Caco-2 (cell line): ENCODE data around the gene SKAP1. TPM values are rescaled to one million over a fixed set of nuclear protein-coding genes. Genes with fewer than 3 reads are reported as not detected.

Source experiments
- BruUV-seq: library from RNA; stranded (reverse); fragments of 400-500 nt; replicated peaks from 2 replicates; lab custom pipeline; 2021; lab: Mats Ljungman, UMichigan
- CTCF ChIA-PET: fragments of 300-600 bp; sonication (Branson Sonifier 250); formaldehyde crosslinking; loops from one replicate; lab custom pipeline; 2022; ENCODE audit warnings: antibody characterized with exemption; lab: Charles Lee
- POLR2A ChIA-PET: fragments of 300-600 bp; sonication (Branson Sonifier 250); formaldehyde crosslinking; loops from one replicate; lab custom pipeline; 2022; ENCODE audit warnings: antibody characterized with exemption; lab: Charles Lee
- DNase-seq, 2 experiments: peaks; one replicate each; pipeline versions ENCODE4 v3.0.0 to v3.0.0-alpha.2; 2020 to 2022
- H3K27me3 ChIP-seq: replicated peaks from 2 replicates; pipeline ENCODE4 v1.6.0; 2011; ENCODE audit warnings: low read length; ENCODE audit not compliant: control insufficient read depth, insufficient read depth
- H3K36me3 ChIP-seq: 2 replicates; pipeline ENCODE4 v1.5.1; 2011; ENCODE audit warnings: low read length; ENCODE audit not compliant: control insufficient read depth, insufficient read depth
- H3K4me1 ChIP-seq: fragments of 250-450 bp; sonication (Bioruptor Pico); 2 replicates; pipeline ENCODE4 v1.5.1; 2020; ENCODE audit warnings: mild to moderate bottlenecking
- H3K4me3 ChIP-seq: 2 replicates; pipeline ENCODE4 v1.5.1; 2011; ENCODE audit warnings: low read depth, mild to moderate bottlenecking, control low read depth, low read length
- H3K9me3 ChIP-seq: fragments of 250-450 bp; sonication (Bioruptor Pico); 2 replicates; pipeline ENCODE4 v1.5.1; 2020; ENCODE audit warnings: mild to moderate bottlenecking, moderate library complexity
- H3K27ac Mint-ChIP-seq: one replicate; pipeline ENCODE4 v1.8.0; 2022; ENCODE audit warnings: mixed read lengths; ENCODE audit not compliant: unreplicated experiment
- H3K27me3 Mint-ChIP-seq: one replicate; pipeline ENCODE4 v1.8.0; 2022; ENCODE audit warnings: mixed read lengths; ENCODE audit not compliant: insufficient read depth, unreplicated experiment
- H3K36me3 Mint-ChIP-seq: one replicate; pipeline ENCODE4 v1.8.0; 2022; ENCODE audit warnings: mild to moderate bottlenecking, mixed read lengths; ENCODE audit not compliant: insufficient read depth, unreplicated experiment
- H3K4me1 Mint-ChIP-seq: one replicate; pipeline ENCODE4 v1.8.0; 2022; ENCODE audit warnings: low read depth, mixed read lengths; ENCODE audit not compliant: unreplicated experiment
- H3K4me3 Mint-ChIP-seq: one replicate; pipeline ENCODE4 v1.8.0; 2022; ENCODE audit warnings: mild to moderate bottlenecking, moderate library complexity, mixed read lengths; ENCODE audit not compliant: unreplicated experiment
- H3K9me3 Mint-ChIP-seq: one replicate; pipeline ENCODE4 v1.8.0; 2022; ENCODE audit warnings: mixed read lengths; ENCODE audit not compliant: unreplicated experiment
- intact Hi-C: fragments of 100-400 bp; cut with micrococcal nuclease; formaldehyde crosslinking; loops from one replicate; pipeline ENCODE4 v1.10.0; 2022; ENCODE audit not compliant: unreplicated experiment
- total RNA-seq: library from RNA; stranded (reverse); gene quantifications from 2 replicates; pipeline ENCODE4 v1.2.3, GENCODE V29; 2022
- TF ChIP-seq, protein P1 (sequence below), 2 experiments: fragments of 200-600 bp in 1 of 2; IDR thresholded peaks; 1 replicate in 1 of 2; 2 replicates in 1 of 2; pipeline versions ENCODE4 v1.5.1 to v1.8.0; 2011 to 2022; ENCODE audit warnings: antibody characterized with exemption in 1 of 2, control low read depth in 1 of 2, inconsistent platforms in 1 of 2, low read depth in 1 of 2, low read length in 1 of 2, mild to moderate bottlenecking in 1 of 2, moderate library complexity in 1 of 2; ENCODE audit not compliant: insufficient read depth in 1 of 2, severe bottlenecking in 1 of 2, unreplicated experiment in 1 of 2

The SKAP1 gene
- total RNA-seq, 1 experiment from 2014 or later, result 0.70 TPM

DNA sequence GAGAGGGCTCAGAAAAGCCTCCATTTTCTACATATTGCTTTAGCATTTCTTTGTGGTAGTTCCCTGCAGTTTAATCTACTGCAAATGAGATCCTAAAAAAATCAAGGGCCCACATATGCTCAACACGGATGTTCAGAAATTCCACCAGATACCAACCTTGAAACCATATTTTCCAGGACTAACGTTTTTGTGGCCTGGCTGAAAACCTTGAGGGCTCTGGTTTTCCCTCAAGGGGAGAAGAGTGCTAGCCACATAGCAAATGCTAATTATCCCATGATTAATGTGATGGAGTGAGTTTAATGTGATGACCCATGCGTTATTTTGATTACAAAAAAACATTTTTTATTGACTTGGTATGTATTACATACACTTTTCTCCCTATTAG lies 253.6 kb downstream of the SKAP1 start:
- Mint-ChIP-seq H3K27me3 (peaks cover 9% of the 10 kb centered on the region), H3K27ac (no peak overlapping the region), H3K4me3 (no peak overlapping the region), H3K4me1 (no peaks in the 10 kb centered on the region), H3K36me3 (no peaks in the 10 kb centered on the region), H3K9me3 (no peaks in the 10 kb centered on the region)
- BruUV-seq, result no TSS peak
- Histone ChIP-seq H3K27me3 (0 out of 2 replicates have a peak, but pooled peaks cover 2% of the 10 kb centered on the region), H3K9me3 (no peaks in the 10 kb centered on the region), H3K4me1 (no peaks in the 10 kb centered on the region), H3K36me3 (no peaks in the 10 kb centered on the region), H3K4me3 (no peak overlapping the region)
- TF ChIP-seq, protein P1, sequence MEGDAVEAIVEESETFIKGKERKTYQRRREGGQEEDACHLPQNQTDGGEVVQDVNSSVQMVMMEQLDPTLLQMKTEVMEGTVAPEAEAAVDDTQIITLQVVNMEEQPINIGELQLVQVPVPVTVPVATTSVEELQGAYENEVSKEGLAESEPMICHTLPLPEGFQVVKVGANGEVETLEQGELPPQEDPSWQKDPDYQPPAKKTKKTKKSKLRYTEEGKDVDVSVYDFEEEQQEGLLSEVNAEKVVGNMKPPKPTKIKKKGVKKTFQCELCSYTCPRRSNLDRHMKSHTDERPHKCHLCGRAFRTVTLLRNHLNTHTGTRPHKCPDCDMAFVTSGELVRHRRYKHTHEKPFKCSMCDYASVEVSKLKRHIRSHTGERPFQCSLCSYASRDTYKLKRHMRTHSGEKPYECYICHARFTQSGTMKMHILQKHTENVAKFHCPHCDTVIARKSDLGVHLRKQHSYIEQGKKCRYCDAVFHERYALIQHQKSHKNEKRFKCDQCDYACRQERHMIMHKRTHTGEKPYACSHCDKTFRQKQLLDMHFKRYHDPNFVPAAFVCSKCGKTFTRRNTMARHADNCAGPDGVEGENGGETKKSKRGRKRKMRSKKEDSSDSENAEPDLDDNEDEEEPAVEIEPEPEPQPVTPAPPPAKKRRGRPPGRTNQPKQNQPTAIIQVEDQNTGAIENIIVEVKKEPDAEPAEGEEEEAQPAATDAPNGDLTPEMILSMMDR (IDR thresholded peaks at IDR 0.05; ENCODE audit: insufficient read depth in 1 of 2, low read depth in 1 of 2, low read length in 1 of 2, severe bottlenecking in 1 of 2, unreplicated experiment in 1 of 2), result no peak
- ChIA-PET POLR2A (no interaction called here), CTCF (interaction anchor here (0.6 kb wide), 1 partner anchor 44 kb away, joined by 3 read pairs; no protein-coding TSS in a partner anchor)
- no peak for DNase-seq
- intact Hi-C loops, result no loop called here

DNA sequence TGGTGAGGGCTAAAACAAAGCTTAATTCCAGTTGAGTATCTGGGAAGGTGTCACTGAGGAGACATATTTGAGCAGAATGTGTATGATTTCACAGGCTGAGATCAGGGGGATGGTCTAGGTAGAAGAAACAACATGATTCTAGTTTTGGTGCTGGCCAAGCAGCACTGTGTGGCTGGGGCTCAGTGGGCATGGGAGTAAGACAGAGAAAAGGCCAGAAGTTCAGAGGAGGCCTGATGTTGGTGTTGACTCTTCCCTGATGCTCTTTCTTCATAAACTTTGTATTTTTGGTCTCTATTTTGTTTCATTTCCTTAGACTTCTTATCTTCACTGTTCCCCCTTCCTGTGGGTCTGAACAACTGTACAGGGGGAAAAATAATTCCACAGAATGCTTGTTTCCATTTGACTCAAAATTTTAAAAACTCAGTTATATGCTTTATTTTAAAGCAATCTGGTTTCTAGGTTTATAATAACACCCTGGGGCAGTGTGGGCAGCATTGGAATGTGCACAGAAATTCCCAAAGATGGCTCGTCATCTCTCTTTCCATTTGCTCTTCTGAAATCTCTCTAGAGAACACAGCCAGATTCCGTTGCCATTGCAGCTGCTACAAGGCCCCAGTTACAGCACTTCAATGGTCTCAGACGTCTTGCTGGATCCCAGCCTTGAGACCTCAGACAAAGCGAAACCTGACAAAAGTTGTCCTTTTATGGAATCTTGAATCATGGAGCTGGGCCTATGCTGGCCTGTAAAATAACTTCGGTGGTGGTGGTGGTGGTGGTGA lies 254.1 kb downstream of the SKAP1 start:
- Histone ChIP-seq H3K9me3 (no peaks in the 10 kb centered on the region), H3K36me3 (no peaks in the 10 kb centered on the region), H3K4me1 (no peaks in the 10 kb centered on the region), H3K4me3 (no peak overlapping the region), H3K27me3 (0 out of 2 replicates have a peak, but pooled peaks cover 2% of the 10 kb centered on the region)
- H3K36me3 Mint-ChIP-seq, result no peaks in the 10 kb centered on the region
- peaks cover 11% of the 10 kb centered on the region for H3K27me3 Mint-ChIP-seq
- no peaks in the 10 kb centered on the region for H3K9me3 Mint-ChIP-seq
- intact Hi-C loops, result no loop called here
- ChIA-PET CTCF (interaction anchor here (0.6 kb wide), 1 partner anchor 45 kb away, joined by 3 read pairs; no protein-coding TSS in a partner anchor), POLR2A (no interaction called here)
- TF ChIP-seq, protein P1 (IDR thresholded peaks at IDR 0.05; ENCODE audit: insufficient read depth in 1 of 2, low read depth in 1 of 2, low read length in 1 of 2, severe bottlenecking in 1 of 2, unreplicated experiment in 1 of 2), result no peak
- H3K4me3 Mint-ChIP-seq, result no peak overlapping the region
- H3K4me1 Mint-ChIP-seq, result no peaks in the 10 kb centered on the region
- BruUV-seq, result no TSS peak
- no peak overlapping the region for H3K27ac Mint-ChIP-seq
- no peak for DNase-seq

DNA sequence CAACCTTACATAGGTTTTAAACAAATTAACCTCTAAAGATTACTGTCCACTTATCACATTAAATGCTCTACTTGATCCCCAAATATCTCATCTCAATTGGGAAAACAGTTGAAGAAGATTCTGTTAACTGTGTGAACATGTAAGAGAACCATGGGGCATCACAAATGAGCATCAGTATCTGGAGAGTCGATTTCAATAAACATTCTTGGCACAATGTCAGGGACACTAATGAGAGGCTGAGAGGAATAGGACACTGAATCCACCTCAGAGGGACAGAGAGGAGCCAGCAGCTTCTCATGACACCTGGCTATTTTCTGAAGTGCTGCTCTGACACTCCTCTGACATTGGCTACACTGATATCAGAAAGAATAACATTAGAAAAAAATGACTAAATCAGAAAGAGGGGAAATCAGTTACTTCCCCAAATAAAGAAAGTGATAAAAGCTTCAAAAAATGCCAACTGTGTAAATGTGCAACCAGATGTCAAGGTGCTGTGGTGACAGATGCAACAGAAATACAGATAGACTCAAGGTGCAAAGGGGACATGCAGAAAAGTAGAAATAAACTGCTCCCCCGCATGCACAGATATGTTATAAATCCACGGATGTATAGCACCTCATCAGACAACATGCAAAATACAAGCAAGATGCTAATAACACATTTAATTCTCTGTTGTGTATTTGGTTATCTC lies 255.0 kb downstream of the SKAP1 start:
- Histone ChIP-seq H3K9me3 (no peaks in the 10 kb centered on the region), H3K4me3 (no peak overlapping the region), H3K4me1 (no peaks in the 10 kb centered on the region), H3K27me3 (0 out of 2 replicates have a peak, but pooled peaks cover 2% of the 10 kb centered on the region), H3K36me3 (no peaks in the 10 kb centered on the region)
- POLR2A ChIA-PET, result no interaction called here
- no TSS peak for BruUV-seq
- Mint-ChIP-seq H3K9me3 (no peaks in the 10 kb centered on the region), H3K27me3 (peaks cover 10% of the 10 kb centered on the region), H3K4me3 (no peak overlapping the region), H3K4me1 (no peaks in the 10 kb centered on the region), H3K36me3 (no peaks in the 10 kb centered on the region), H3K27ac (no peak overlapping the region)
- intact Hi-C loops, result no loop called here
- no peak for DNase-seq
- TF ChIP-seq, protein P1 (IDR thresholded peaks at IDR 0.05; ENCODE audit: insufficient read depth in 1 of 2, low read depth in 1 of 2, low read length in 1 of 2, severe bottlenecking in 1 of 2, unreplicated experiment in 1 of 2), result no peak
- CTCF ChIA-PET, result interaction anchor here (0.9 kb wide), 1 partner anchor 12 kb away, joined by 4 read pairs; no protein-coding TSS in a partner anchor
